ENCODE measurements around the gene NFYA.

The NFYA gene

DNA sequence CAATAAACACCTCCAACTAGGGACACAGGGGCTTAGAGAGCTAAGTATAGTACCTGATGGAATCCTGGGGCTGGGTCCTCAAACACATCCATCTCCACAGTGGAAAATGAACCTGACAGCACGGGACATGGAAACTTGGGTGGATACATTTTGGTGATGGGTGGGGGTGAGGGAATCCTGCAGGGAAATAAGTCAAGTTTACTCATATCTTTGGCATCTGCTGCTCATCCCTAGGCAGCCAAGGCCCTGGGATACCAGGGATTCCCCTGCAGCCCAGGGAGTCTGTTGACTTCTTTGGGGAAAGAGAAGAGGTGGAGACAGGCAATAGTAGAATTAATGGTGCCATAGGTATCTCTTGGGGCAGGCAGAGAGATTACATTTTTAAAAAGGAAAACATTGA, 13.2 kb upstream of the NFYA start:
- peaks cover 8% of the 10 kb centered on the region for H3K36me3 ChIP-seq (ENCODE audit: control insufficient read depth, low read length)
- H3K4me3 ChIP-seq (ENCODE audit: low read length), result no peak overlapping the region
- no peaks in the 10 kb centered on the region for H3F3A ChIP-seq (ENCODE audit: control insufficient read depth, insufficient read depth)
- H3K27me3 ChIP-seq (ENCODE audit: control insufficient read depth, low read length), result no peaks in the 10 kb centered on the region
- no peak overlapping the region for H3K27ac ChIP-seq (ENCODE audit: low read depth, low read length)
- no peak for TF ChIP-seq EZH2phosphoT487 (IDR thresholded peaks at IDR 0.05; ENCODE audit: borderline replicate concordance, low read length)
- no peak for TF ChIP-seq CTCF (IDR thresholded peaks at IDR 0.05; ENCODE audit: low read depth, low read length, poor library complexity, severe bottlenecking)
- H3K9me2 ChIP-seq (replicated peaks; ENCODE audit: control insufficient read depth, low read length), result no peaks in the 10 kb centered on the region
- H3K9me3 ChIP-seq (ENCODE audit: control insufficient read depth, insufficient read depth, low read length), result no peaks in the 10 kb centered on the region
- H3K4me1 ChIP-seq (ENCODE audit: control insufficient read depth, low read length), result peaks cover 14% of the 10 kb centered on the region
- no peaks in the 10 kb centered on the region for H4K20me1 ChIP-seq (ENCODE audit: control insufficient read depth, insufficient read depth, low read depth, low read length)
- H3K4me2 ChIP-seq (ENCODE audit: low read length), result no peak overlapping the region
- no peaks in the 10 kb centered on the region for H3K79me2 ChIP-seq (ENCODE audit: control insufficient read depth, low read length)

- Histone ChIP-seq H3K4me1 (ENCODE audit: control insufficient read depth, low read length) (no peaks in the 10 kb centered on the region), H3K79me2 (ENCODE audit: control insufficient read depth, low read length) (no peaks in the 10 kb centered on the region), H3K4me2 (ENCODE audit: low read length) (no peak overlapping the region), H4K20me1 (ENCODE audit: control insufficient read depth, insufficient read depth, low read depth, low read length) (no peaks in the 10 kb centered on the region), H3K9me3 (ENCODE audit: control insufficient read depth, insufficient read depth, low read length) (no peaks in the 10 kb centered on the region), H3K27me3 (ENCODE audit: control insufficient read depth, low read length) (no peaks in the 10 kb centered on the region), H3K27ac (ENCODE audit: low read depth, low read length) (no peak overlapping the region), H3K36me3 (ENCODE audit: control insufficient read depth, low read length) (peaks cover 25% of the 10 kb centered on the region), H3K9me2 (replicated peaks; ENCODE audit: control insufficient read depth, low read length) (no peaks in the 10 kb centered on the region), H3K4me3 (ENCODE audit: low read length) (no peak overlapping the region), H3F3A (ENCODE audit: control insufficient read depth, insufficient read depth) (no peaks in the 10 kb centered on the region)
- TF ChIP-seq CTCF (IDR thresholded peaks at IDR 0.05; ENCODE audit: low read depth, low read length, poor library complexity, severe bottlenecking) (no peak), EZH2phosphoT487 (IDR thresholded peaks at IDR 0.05; ENCODE audit: borderline replicate concordance, low read length) (no peak)
These were observed 11.5 kb upstream of the NFYA start for GRCh38 chr6:41061196-41061726.

DNA sequence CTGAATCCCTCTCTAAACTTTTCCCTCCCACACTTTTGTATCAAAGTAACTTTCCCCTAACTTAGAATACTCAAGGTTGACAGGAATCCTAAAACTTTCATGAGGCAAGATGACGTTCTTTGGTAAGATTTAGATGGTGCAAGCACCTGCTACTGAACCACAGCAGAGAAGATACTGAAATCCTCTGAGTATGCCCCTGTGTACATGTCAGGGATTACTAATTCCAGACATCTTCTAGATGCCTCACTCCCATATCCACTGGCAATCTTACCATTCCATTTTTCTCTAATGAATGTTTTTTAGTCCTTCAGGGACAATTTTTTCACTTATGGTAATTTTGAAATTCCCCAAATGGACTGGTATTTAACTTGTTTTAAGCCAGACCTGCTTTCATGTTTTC, 10.7 kb upstream of the NFYA start:
- H3K4me1 ChIP-seq (ENCODE audit: control insufficient read depth, low read length), result no peaks in the 10 kb centered on the region
- H3K36me3 ChIP-seq (ENCODE audit: control insufficient read depth, low read length), result peaks cover 32% of the 10 kb centered on the region
- no peak overlapping the region for H3K27ac ChIP-seq (ENCODE audit: low read depth, low read length)
- H3K27me3 ChIP-seq (ENCODE audit: control insufficient read depth, low read length), result no peaks in the 10 kb centered on the region
- TF ChIP-seq EZH2phosphoT487 (IDR thresholded peaks at IDR 0.05; ENCODE audit: borderline replicate concordance, low read length) (no peak), CTCF (IDR thresholded peaks at IDR 0.05; ENCODE audit: low read depth, low read length, poor library complexity, severe bottlenecking) (no peak)
- no peak overlapping the region for H3K4me2 ChIP-seq (ENCODE audit: low read length)
- H3F3A ChIP-seq (ENCODE audit: control insufficient read depth, insufficient read depth), result no peaks in the 10 kb centered on the region
- no peaks in the 10 kb centered on the region for H3K9me3 ChIP-seq (ENCODE audit: control insufficient read depth, insufficient read depth, low read length)
- H3K79me2 ChIP-seq (ENCODE audit: control insufficient read depth, low read length), result no peaks in the 10 kb centered on the region
- no peak overlapping the region for H3K4me3 ChIP-seq (ENCODE audit: low read length)
- no peaks in the 10 kb centered on the region for H4K20me1 ChIP-seq (ENCODE audit: control insufficient read depth, insufficient read depth, low read depth, low read length)
- H3K9me2 ChIP-seq (replicated peaks; ENCODE audit: control insufficient read depth, low read length), result no peaks in the 10 kb centered on the region
